Right atrium auricular region (tissue), 2 donors: ENCODE results near the gene PHACTR2. TPM values are rescaled to one million over a fixed set of nuclear protein-coding genes. Genes with fewer than 3 reads are reported as not detected.
"Not testable (repeated sequence)": the region's sequence is repeated elsewhere in the genome, so short reads cannot be mapped to it uniquely, and the experiment has no call there.

ENCODE experiments used
- DNase-seq: peaks from one replicate; pipeline ENCODE4 v3.0.0-alpha.2; 2019; ENCODE audit warnings: low spot score
- H3K27ac ChIP-seq, 2 donors: fragments of 200-600 bp; sonication (generic); 1 replicate in 1 of 2; 2 replicates in 1 of 2; pipeline ENCODE4 v1.5.1; 2016 to 2019
- H3K27me3 ChIP-seq, 2 donors: fragments of 200-600 bp; sonication (generic); one replicate each; pipeline versions ENCODE4 v1.5.1 to v1.6.0; 2017 to 2019
- H3K36me3 ChIP-seq: fragments of 200-600 bp; sonication (generic); one replicate; pipeline ENCODE4 v1.5.1; 2016
- H3K4me1 ChIP-seq, 2 donors: fragments of 200-600 bp; sonication (generic); one replicate each; pipeline versions ENCODE4 v1.5.1 to v1.6.0; 2017 to 2019
- H3K4me3 ChIP-seq, 2 donors: fragments of 200-600 bp; sonication (generic); 1 replicate in 1 of 2; 2 replicates in 1 of 2; pipeline ENCODE4 v1.5.1; 2017 to 2019; ENCODE audit warnings: mild to moderate bottlenecking in 1 of 2, moderate library complexity in 1 of 2
- H3K9me3 ChIP-seq, 2 donors: fragments of 200-600 bp; sonication (generic); one replicate each; pipeline ENCODE4 v1.5.1; 2019
- total RNA-seq, 2 donors: library from RNA; depleted of rRNA; stranded (reverse); fragments of >200 nt; gene quantifications; one replicate each; pipeline ENCODE4 v1.1.0, GENCODE V29; 2016
- TF ChIP-seq, protein P1 (sequence below), 2 donors: fragments of 200-600 bp; sonication (generic); IDR thresholded peaks; one replicate each; pipeline ENCODE4 v1.5.1; 2019; ENCODE audit warnings: antibody characterized with exemption in 2 of 2

Gene PHACTR2
- total RNA-seq, 2 donors from 2014 or later = 47.6 to 54.4 TPM

DNA sequence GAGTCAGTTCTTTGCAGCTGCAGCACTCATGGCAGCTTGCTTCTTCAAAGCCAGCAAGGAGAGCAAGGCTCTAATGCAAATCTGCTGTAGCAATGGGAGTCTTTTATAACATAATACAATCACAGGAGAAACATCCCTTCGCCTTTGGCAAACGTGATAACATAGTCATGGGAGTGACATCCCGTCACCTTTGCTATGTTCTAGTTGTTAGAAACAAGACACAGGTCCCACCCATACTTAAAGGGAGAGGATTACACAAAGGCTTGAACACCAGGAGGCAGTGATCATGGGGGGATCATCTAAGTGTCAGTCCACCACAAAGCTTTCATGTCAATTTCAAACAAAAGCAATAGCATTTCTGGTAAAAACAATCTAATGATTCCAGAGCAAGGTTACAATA, 40.1 kb upstream of the PHACTR2 start:
- Histone ChIP-seq H3K36me3 (no peaks in the 10 kb centered on the region), H3K4me3 (no peak overlapping the region), H3K27ac (no peak overlapping the region), H3K9me3 (no peaks in the 10 kb centered on the region), H3K4me1 (no peaks in the 10 kb centered on the region), H3K27me3 (no peaks in the 10 kb centered on the region)
- TF ChIP-seq, protein P1, sequence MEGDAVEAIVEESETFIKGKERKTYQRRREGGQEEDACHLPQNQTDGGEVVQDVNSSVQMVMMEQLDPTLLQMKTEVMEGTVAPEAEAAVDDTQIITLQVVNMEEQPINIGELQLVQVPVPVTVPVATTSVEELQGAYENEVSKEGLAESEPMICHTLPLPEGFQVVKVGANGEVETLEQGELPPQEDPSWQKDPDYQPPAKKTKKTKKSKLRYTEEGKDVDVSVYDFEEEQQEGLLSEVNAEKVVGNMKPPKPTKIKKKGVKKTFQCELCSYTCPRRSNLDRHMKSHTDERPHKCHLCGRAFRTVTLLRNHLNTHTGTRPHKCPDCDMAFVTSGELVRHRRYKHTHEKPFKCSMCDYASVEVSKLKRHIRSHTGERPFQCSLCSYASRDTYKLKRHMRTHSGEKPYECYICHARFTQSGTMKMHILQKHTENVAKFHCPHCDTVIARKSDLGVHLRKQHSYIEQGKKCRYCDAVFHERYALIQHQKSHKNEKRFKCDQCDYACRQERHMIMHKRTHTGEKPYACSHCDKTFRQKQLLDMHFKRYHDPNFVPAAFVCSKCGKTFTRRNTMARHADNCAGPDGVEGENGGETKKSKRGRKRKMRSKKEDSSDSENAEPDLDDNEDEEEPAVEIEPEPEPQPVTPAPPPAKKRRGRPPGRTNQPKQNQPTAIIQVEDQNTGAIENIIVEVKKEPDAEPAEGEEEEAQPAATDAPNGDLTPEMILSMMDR (IDR thresholded peaks at IDR 0.05) = no peak
- no peak for DNase-seq

GRCh38 chr6:143642403-143642802, 35.4 kb upstream of the PHACTR2 start:
- Histone ChIP-seq H3K4me3 (no peak overlapping the region), H3K27ac (no peak overlapping the region), H3K4me1 (no peaks in the 10 kb centered on the region), H3K36me3 (no peaks in the 10 kb centered on the region), H3K9me3 (no peaks in the 10 kb centered on the region), H3K27me3 (no peaks in the 10 kb centered on the region)
- DNase-seq = no peak
- TF ChIP-seq, protein P1 (IDR thresholded peaks at IDR 0.05) = no peak

DNA sequence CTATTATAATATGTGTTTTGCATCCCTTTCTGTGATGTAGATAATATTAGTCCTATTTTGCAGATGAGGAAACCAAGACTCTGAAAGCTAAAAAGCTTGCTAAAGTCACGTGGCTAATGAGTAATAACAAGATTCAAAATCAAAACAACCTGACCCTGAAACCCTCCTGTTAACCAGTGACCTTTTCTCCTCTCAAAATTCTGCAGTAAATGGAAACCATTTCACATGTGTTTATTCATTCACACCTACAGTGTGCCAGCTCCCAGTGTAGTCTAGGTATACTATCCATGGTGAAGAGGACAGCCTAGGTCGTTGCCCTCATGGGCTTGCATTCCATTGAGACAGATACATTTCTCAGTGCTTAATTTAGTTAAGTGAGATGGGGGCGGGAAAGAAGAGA, 30.6 kb upstream of the PHACTR2 start:
- Histone ChIP-seq H3K36me3 (no peaks in the 10 kb centered on the region), H3K27ac (no peak overlapping the region), H3K4me1 (no peaks in the 10 kb centered on the region), H3K27me3 (no peaks in the 10 kb centered on the region), H3K4me3 (no peak overlapping the region), H3K9me3 (no peaks in the 10 kb centered on the region)
- no peak for DNase-seq
- TF ChIP-seq, protein P1 (IDR thresholded peaks at IDR 0.05) = no peak

GRCh38 chr6:143647732-143648131, 30.0 kb upstream of the PHACTR2 start:
- Histone ChIP-seq H3K4me3 (no peak overlapping the region), H3K9me3 (no peaks in the 10 kb centered on the region), H3K27ac (no peak overlapping the region), H3K36me3 (no peaks in the 10 kb centered on the region), H3K27me3 (no peaks in the 10 kb centered on the region), H3K4me1 (peaks cover 0 to under 1% of the 10 kb centered on the region in 2 donors)
- DNase-seq = no peak
- TF ChIP-seq, protein P1 (IDR thresholded peaks at IDR 0.05) = no peak

DNA sequence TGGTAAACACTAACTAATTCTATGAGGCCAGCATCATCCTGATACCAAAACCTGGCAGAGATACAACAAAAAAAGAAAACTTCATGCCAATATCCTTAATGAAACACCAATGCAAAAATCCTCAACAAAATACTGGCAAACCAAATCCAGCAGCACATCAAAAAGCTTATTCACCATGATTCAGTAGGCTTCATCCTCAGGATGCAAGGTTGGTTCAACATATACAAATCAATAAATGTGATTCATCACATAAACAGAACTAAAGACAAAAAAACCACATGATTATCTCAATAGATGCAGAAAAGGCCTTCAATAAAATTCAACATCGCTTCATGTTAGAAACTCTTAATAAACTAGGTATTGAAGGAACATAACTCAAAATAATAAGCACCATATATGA, 28.4 kb upstream of the PHACTR2 start:
- H3K27ac ChIP-seq, H3K4me1 ChIP-seq, H3K9me3 ChIP-seq, H3K36me3 ChIP-seq, H3K4me3 ChIP-seq, DNase-seq, H3K27me3 ChIP-seq: not testable (repeated sequence)

DNA sequence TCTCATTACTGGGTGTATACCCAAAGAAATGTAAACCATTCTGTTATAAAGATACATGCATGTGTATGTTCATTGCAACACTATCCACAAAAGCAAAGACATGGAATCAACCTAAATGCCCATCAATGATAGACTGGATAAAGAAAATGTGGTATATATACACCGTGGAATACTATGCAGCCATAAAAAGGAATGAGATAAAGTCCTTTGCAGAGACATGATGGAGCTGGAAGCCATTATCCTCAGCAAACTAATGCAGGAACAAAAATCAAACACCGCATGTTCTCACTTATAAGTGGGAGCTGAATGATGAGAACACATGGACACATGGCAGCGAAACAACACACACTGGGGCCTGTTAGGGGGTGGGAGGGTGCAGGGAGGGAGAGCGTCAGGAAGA, 26.4 kb upstream of the PHACTR2 start:
- not testable (repeated sequence) for H3K27me3 ChIP-seq, H3K4me3 ChIP-seq, H3K36me3 ChIP-seq, H3K9me3 ChIP-seq, H3K27ac ChIP-seq, H3K4me1 ChIP-seq, DNase-seq

- Histone ChIP-seq H3K36me3 (no peaks in the 10 kb centered on the region), H3K27me3 (no peaks in the 10 kb centered on the region), H3K9me3 (peaks cover 0 to 3% of the 10 kb centered on the region in 2 donors), H3K27ac (no peak overlapping the region), H3K4me3 (no peak overlapping the region), H3K4me1 (peaks cover 0 to 5% of the 10 kb centered on the region in 2 donors)
- TF ChIP-seq, protein P1 (IDR thresholded peaks at IDR 0.05) = no peak
- no peak for DNase-seq
Observed at GRCh38 chr6:143652841-143653331, 24.9 kb upstream of the PHACTR2 start.
